Central memory CD8-positive, alpha-beta T cell (primary cell): ENCODE results near the gene PSMB3.

Source experiments
- ATAC-seq: fragments of 150-1000 bp; cut with Tn5 transposase; replicated peaks from 2 replicates; pipeline ENCODE4 v1.10.0; 2022; ENCODE audit warnings: mild to moderate bottlenecking, moderate FRiP score, moderate number of reproducible peaks; ENCODE audit not compliant: poor library complexity, severe bottlenecking; ENCODE audit errors: extremely low read depth
- DNase-seq, 2 donors: peaks; one replicate each; pipeline ENCODE4 v3.0.0; 2021; ENCODE audit warnings: low spot score in 2 of 2
- H3K27ac Mint-ChIP-seq: one replicate; pipeline ENCODE4 v1.8.0; 2022; ENCODE audit warnings: low read depth, mild to moderate bottlenecking, moderate library complexity, mixed read lengths
- H3K27me3 Mint-ChIP-seq: one replicate; pipeline ENCODE4 v1.8.0; 2022; ENCODE audit warnings: mixed read lengths
- H3K36me3 Mint-ChIP-seq: one replicate; pipeline ENCODE4 v1.8.0; 2022; ENCODE audit warnings: mild to moderate bottlenecking, moderate library complexity, mixed read lengths; ENCODE audit not compliant: insufficient read depth
- H3K4me1 Mint-ChIP-seq: one replicate; pipeline ENCODE4 v1.8.0; 2022; ENCODE audit warnings: mixed read lengths
- H3K4me3 Mint-ChIP-seq: one replicate; pipeline ENCODE4 v1.8.0; 2022; ENCODE audit warnings: mild to moderate bottlenecking, moderate library complexity, mixed read lengths
- H3K9me3 Mint-ChIP-seq: one replicate; pipeline ENCODE4 v1.8.0; 2022; ENCODE audit warnings: mixed read lengths

Gene PSMB3

DNA sequence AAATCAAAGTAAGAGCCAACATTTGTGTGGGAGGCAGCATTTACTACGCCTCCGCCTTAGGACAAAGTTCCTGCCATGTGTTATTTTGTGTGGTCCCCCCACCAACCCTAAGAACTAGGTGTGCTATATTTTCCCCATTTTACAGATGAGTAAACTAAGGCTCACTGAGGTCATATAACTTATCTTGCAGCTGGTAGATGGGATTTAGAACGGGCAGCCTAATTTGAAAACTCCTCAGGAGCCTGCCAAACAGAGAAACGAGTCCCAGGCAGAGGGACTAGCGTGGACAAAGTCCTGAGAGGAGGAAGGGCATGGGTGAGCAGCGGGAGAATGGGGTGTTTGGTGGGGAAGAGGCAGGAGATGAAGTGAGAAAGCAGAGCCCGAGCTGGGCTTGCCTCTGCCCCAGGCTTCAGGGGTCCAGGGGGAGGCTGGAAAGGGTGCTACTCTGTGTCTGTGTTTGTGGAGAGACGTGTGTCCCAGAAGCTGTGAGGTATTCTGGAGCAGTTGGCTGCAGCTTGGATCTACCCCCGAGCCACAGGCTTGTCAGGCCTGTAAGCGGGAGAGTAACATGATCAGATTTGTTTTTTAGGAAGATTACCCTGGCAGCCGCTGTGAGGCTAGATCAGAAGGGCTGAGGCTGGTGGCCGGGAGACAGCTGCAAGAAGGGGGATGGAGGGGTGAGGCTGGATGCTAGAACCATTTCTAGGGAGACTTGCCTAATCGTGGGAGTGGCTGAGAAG is 42.5 kb upstream of the PSMB3 start:
- no peaks in the 10 kb centered on the region for H3K9me3 Mint-ChIP-seq
- H3K4me1 Mint-ChIP-seq: peaks cover 64% of the 10 kb centered on the region
- ATAC-seq (no peak), DNase-seq (no peak)
- H3K27me3 Mint-ChIP-seq: no peaks in the 10 kb centered on the region
- peaks cover 48% of the 10 kb centered on the region for H3K36me3 Mint-ChIP-seq
- peak overlapping the region; percentile 87 for H3K27ac Mint-ChIP-seq
- no peak overlapping the region for H3K4me3 Mint-ChIP-seq

DNA sequence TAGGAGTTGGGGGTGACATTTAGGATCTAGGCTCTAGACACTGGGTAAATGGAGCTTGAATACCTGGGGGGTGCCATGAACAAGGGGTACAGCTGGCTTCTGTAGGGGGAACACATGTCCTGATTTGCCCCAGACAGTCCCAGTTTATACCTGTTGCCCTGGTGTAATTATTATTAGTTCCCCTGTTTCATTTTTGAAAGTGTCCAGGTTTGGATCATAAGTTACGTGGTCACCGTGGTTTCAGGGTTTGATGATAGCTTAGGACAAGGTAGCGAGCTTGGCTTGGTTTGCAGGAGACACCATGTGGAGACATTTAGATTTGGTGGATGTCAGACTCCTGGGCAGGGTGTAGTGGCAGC is 42.0 kb upstream of the PSMB3 start:
- DNase-seq: no peak
- no peaks in the 10 kb centered on the region for H3K9me3 Mint-ChIP-seq
- ATAC-seq: no peak
- H3K27ac Mint-ChIP-seq: peak overlapping the region; percentile 87
- H3K27me3 Mint-ChIP-seq: no peaks in the 10 kb centered on the region
- no peak overlapping the region for H3K4me3 Mint-ChIP-seq
- peaks cover 51% of the 10 kb centered on the region for H3K36me3 Mint-ChIP-seq
- peaks cover 64% of the 10 kb centered on the region for H3K4me1 Mint-ChIP-seq

DNA sequence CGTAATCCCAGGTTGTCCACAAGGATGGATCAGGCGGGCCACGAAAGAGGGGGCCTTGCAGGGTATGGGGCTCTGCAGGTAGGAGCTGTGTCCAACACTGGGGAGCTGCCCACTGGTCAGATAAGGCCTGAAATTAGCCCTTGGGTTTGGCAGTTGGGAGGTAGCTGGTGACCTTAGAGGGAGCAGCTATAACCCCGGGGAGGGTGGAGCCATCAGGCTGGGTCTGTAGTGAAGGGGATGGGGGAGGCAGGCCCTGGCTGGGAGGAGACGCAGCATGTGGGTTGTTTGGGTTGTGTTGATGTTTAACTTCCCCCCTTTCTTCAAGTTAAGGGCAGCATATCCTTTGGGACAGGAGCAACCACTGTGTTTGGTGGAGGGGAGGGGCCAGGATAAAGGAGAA is 41.6 kb upstream of the PSMB3 start:
- DNase-seq: no peak
- Mint-ChIP-seq H3K27me3 (no peaks in the 10 kb centered on the region), H3K27ac (no peak overlapping the region), H3K4me1 (peaks cover 61% of the 10 kb centered on the region), H3K36me3 (peaks cover 50% of the 10 kb centered on the region), H3K4me3 (no peak overlapping the region), H3K9me3 (no peaks in the 10 kb centered on the region)
- no peak for ATAC-seq

DNA sequence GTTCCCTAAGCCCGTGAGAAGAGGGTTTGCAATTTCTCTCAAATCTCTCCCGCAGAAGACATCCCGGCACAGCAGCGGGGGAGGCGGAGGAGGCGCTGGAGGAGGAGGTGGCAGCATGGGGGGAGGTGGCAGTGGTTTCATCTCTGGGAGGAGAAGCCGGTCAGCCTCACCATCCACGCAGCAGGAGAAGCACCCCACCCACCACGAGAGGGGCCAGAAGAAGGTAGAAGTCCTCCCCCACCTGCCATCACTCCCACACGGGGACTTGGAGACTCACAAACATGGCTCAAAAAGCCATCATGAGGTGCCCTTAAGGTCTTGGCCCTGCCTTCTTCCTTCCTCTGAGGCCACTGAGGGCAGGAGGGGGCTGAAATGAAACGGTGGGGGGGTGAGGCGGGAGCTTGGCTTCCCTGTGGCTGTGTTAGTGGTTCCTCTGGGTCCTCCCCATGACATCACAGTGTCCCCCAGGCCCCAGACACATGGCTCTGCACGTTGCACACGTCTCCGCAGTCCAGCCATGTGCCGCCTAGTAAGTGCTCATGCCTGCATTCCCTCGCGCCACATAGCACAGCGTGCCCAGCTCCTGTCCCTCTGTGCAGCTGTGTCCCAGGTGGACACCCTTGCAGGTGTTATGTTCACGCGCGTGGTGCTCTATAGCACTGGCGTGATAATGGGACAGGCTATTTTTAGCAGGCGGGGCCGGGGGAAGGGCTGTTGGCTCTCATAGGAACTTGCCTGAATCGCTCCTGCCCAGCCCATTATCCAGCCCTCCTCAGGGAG is 40.6 kb upstream of the PSMB3 start:
- Mint-ChIP-seq H3K4me1 (peaks cover 51% of the 10 kb centered on the region), H3K36me3 (peaks cover 49% of the 10 kb centered on the region), H3K4me3 (no peak overlapping the region), H3K27ac (no peak overlapping the region), H3K9me3 (no peaks in the 10 kb centered on the region), H3K27me3 (no peaks in the 10 kb centered on the region)
- DNase-seq: no peak
- no peak for ATAC-seq

DNA sequence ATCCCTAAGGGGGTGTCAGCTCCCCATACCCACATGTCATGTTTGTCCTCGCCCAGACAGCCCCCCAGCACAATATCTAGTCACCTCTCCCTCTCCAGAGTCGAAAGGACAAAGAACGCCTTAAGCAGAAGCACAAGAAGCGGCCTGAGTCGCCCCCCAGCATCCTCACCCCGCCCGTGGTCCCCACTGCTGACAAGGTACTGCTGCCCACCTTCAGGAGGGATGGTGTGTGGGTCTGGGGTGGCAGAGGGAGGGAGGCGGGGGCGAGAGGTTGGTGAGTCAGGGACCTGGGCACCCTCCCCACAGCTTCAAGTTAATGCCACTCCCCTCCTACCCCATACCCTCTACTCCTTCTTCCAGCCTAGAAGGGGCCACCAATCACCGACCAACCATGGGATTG is 39.9 kb upstream of the PSMB3 start:
- Mint-ChIP-seq H3K4me1 (peaks cover 47% of the 10 kb centered on the region), H3K4me3 (no peak overlapping the region), H3K27ac (no peak overlapping the region), H3K27me3 (no peaks in the 10 kb centered on the region), H3K36me3 (peaks cover 54% of the 10 kb centered on the region), H3K9me3 (no peaks in the 10 kb centered on the region)
- no peak for DNase-seq
- ATAC-seq: no peak

DNA sequence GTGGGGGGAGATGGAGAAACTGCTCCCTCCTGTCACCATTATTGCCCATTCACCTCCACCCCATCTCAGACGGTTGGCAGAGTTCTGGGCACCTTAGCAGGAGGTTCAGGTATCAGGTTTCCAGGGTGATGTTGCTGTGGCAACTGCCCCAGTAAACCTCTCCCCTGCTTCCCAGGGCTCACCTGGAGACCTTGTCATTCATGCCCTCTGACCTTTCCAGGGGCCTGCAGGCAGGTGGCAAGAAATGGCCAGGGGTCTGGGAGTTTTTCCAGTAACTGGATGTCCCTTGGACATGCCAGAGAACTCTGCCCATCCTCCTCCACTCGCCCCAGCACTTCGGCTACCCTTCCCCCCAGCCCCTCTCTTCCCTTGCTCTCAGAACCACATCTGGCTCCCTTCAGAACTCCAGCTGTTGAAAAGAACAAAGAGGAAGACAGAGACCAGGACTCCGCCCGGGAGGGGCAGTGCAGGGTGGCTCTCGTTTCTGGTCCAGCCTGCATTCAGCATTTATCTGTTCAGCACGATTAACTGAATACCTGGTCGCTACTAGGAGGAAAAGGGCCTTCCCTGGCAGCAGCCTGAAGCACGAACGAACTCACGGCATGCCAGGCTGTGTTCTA is 39.0 kb upstream of the PSMB3 start:
- H3K4me3 Mint-ChIP-seq: no peak overlapping the region
- peaks cover 42% of the 10 kb centered on the region for H3K4me1 Mint-ChIP-seq
- DNase-seq: no peak
- H3K27me3 Mint-ChIP-seq: no peaks in the 10 kb centered on the region
- no peaks in the 10 kb centered on the region for H3K9me3 Mint-ChIP-seq
- H3K36me3 Mint-ChIP-seq: peaks cover 61% of the 10 kb centered on the region
- H3K27ac Mint-ChIP-seq: no peak overlapping the region
- no peak for ATAC-seq

DNA sequence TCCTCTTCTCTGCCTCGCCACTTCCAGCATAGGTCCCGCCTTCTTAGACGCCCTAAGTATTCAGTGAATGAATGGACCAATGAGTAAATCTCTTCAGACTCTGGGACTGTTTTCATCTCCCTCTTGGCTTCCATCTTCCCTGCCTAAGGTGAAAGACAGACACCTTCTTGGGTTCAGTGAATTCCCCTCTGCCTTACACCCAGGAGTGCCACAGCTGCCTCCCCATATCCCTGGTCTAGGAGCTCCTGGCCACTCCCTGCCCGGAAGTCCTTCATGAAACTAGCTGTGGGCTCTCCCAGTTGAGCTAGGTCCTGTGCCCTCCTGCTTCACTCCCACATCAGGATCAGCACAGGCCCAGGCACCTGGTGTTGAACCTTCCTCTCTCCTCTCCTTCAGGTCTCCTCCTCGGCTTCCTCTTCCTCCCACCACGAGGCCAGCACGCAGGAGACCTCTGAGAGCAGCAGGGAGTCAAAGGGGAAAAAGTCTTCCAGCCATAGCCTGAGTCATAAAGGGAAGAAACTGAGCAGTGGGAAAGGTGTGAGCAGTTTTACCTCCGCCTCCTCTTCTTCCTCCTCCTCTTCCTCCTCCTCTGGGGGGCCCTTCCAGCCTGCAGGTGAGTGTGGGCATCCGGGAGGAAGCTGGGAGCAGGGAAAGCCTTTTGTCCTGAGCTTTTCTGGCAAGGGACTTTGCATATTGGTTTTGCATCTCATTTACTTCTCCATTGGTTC is 37.2 kb upstream of the PSMB3 start:
- no peak for ATAC-seq
- Mint-ChIP-seq H3K27me3 (no peaks in the 10 kb centered on the region), H3K27ac (peak overlapping the region; percentile 64), H3K9me3 (no peaks in the 10 kb centered on the region), H3K36me3 (peaks cover 50% of the 10 kb centered on the region), H3K4me3 (no peak overlapping the region), H3K4me1 (peaks cover 26% of the 10 kb centered on the region)
- DNase-seq: no peak

DNA sequence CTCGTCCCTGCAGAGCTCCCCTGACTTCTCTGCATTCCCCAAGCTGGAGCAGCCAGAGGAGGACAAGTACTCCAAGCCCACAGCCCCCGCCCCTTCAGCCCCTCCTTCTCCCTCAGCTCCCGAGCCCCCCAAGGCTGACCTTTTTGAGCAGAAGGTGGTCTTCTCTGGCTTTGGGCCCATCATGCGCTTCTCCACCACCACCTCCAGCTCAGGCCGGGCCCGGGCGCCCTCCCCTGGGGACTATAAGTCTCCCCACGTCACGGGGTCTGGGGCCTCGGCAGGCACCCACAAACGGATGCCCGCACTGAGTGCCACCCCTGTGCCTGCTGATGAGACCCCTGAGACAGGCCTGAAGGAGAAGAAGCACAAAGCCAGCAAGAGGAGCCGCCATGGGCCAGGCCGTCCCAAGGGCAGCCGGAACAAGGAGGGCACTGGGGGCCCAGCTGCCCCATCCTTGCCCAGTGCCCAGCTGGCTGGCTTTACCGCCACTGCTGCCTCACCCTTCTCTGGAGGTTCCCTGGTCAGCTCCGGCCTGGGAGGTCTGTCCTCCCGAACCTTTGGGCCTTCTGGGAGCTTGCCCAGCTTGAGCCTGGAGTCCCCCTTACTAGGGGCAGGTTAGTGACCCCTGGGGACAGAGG is 36.1 kb upstream of the PSMB3 start:
- ATAC-seq (no peak), DNase-seq (no peak)
- Mint-ChIP-seq H3K27ac (no peak overlapping the region), H3K9me3 (no peaks in the 10 kb centered on the region), H3K4me3 (no peak overlapping the region), H3K36me3 (peaks cover 50% of the 10 kb centered on the region), H3K27me3 (no peaks in the 10 kb centered on the region), H3K4me1 (peaks cover 22% of the 10 kb centered on the region)

DNA sequence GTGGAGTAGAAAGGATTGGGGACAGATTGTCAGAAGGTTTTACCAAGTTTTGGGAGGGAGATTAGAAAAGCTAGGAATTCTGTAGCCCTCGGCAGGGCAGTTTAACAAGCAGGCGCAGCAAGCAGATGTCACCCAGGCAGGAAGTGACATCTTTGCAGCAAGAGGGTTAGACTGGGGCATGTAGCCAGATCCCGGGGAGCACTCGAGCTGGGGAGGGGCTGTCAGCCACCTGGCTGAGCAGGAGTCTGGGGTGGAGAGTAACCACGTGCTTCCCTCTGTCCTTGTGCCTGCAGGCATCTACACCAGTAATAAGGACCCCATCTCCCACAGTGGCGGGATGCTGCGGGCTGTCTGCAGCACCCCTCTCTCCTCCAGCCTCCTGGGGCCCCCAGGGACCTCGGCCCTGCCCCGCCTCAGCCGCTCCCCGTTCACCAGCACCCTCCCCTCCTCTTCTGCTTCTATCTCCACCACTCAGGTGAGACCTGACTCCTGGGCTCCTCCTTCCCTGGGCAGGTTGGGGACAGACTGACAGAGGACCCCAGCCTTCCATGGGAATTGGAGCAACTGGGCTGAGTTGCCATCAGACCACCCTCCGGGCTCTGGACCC is 35.3 kb upstream of the PSMB3 start:
- Mint-ChIP-seq H3K27me3 (no peaks in the 10 kb centered on the region), H3K36me3 (peaks cover 45% of the 10 kb centered on the region), H3K27ac (no peak overlapping the region), H3K9me3 (no peaks in the 10 kb centered on the region), H3K4me3 (no peak overlapping the region), H3K4me1 (peaks cover 18% of the 10 kb centered on the region)
- DNase-seq (no peak), ATAC-seq (no peak)

DNA sequence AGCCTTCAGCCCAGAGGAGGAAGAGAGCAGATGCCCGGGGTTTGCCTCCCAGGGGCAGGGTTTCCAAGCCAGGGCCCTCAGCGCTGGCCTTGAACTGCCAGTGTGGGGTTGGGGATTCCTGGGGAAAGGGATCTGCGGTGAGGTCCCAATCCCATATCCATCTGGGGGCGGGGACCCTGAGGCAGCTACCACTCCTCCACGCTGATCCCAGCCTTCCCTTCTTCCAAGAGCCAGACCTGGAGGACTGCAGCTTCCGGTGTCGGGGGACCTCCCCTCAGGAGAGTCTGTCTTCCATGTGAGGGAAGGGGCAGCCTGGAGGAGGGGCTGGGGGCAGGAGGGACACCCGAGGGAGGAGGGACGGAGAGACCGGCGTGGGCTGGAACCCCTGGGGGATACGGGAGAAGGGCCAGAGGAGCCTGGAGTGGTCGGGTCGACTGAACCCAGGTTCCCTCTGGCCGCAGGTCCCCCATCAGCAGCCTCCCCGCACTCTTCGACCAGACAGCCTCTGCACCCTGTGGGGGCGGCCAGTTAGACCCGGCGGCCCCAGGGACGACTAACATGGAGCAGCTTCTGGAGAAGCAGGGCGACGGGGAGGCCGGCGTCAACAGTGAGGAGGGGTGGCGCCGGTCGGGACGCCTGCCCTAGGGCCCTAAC is 33.1 kb upstream of the PSMB3 start:
- no peak for DNase-seq
- Mint-ChIP-seq H3K4me3 (no peak overlapping the region), H3K36me3 (peaks cover 42% of the 10 kb centered on the region), H3K4me1 (peaks cover 23% of the 10 kb centered on the region), H3K27ac (no peak overlapping the region), H3K27me3 (no peaks in the 10 kb centered on the region), H3K9me3 (no peaks in the 10 kb centered on the region)
- ATAC-seq: no peak

DNA sequence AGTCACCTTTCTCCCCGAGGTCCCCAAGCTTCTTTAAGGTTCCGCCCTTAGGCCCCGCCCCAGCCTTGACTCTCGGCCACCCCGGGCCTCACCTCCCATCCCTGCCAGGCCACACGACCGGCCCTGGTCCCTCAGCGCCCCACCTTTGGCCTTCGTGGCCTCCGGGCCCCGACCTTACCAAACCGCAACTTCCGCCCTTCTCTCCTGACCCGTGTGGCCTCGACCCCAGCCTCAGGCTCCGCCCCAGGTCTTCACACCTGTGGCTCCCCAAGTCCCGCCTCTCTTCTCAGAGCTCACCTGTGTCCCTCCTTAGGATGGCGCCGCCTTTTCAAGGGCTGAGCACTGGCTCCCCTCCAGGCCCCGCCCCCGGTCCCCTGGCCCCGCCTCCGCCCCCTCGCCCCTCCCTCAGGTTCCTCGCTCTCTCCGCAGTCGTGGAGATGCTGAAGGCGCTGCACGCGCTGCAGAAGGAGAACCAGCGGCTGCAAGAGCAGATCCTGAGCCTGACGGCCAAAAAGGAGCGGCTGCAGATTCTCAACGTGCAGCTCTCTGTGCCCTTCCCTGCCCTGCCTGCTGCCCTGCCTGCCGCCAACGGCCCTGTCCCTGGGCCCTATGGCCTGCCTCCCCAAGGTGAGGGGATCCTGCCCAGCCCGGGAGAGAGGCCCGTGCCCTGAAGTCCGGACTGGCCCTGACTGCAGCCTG is 32.4 kb upstream of the PSMB3 start:
- Mint-ChIP-seq H3K9me3 (no peaks in the 10 kb centered on the region), H3K27ac (no peak overlapping the region), H3K4me1 (peaks cover 24% of the 10 kb centered on the region), H3K27me3 (no peaks in the 10 kb centered on the region), H3K36me3 (peaks cover 42% of the 10 kb centered on the region), H3K4me3 (no peak overlapping the region)
- no peak for ATAC-seq
- no peak for DNase-seq
